D721Med (cell line): ENCODE measurements around the gene PIGO.

Source experiments
- DNase-seq: peaks from one replicate; pipeline ENCODE4 v3.0.0; 2011; ENCODE audit warnings: low spot score; ENCODE audit not compliant: insufficient read length
- FAIRE-seq: peaks from 2 replicates; lab custom pipeline; 2011; peaks lifted over from hg19 to GRCh38; lab: Jason Lieb, UNC
- CTCF ChIP-seq: IDR thresholded peaks from 2 replicates; pipeline ENCODE4 v1.5.1; 2012; ENCODE audit warnings: mild to moderate bottlenecking, control low read depth; ENCODE audit not compliant: insufficient read depth; ENCODE audit errors: missing control alignments

PIGO gene

GRCh38 chr9:35097573-35097972 lies 1.2 kb upstream of the PIGO start:
- DNase-seq (no peak), FAIRE-seq (no peak)
- TF ChIP-seq CTCF: no peak

- FAIRE-seq (no peak), DNase-seq (no peak)
- TF ChIP-seq CTCF: no peak
Measured at GRCh38 chr9:35091536-35091935, 4.9 kb downstream of the PIGO start.

GRCh38 chr9:35089434-35089833 lies 7.0 kb downstream of the PIGO start:
- no peak for FAIRE-seq
- TF ChIP-seq CTCF: no peak
- no peak for DNase-seq

- FAIRE-seq (no peak), DNase-seq (no peak)
- TF ChIP-seq CTCF: no peak
Measured at GRCh38 chr9:35085078-35085477, 11.3 kb downstream of the PIGO start.

GRCh38 chr9:35079426-35080341 lies 16.7 kb downstream of the PIGO start, which contains the start of gene FANCG:
TSS of gene FANCG (minus strand) at chr9:35079942. CDS start at chr9:35079524, 418 bp downstream.
- no peak for TF ChIP-seq CTCF

GRCh38 chr9:35079041-35079425 lies 17.4 kb downstream of the PIGO start:
- no peak for DNase-seq
- no peak for FAIRE-seq
- no peak for TF ChIP-seq CTCF

More at GRCh38 chr9:35079426-35080341, 16.7 kb downstream of the PIGO start, which contains the start of gene FANCG:
- FAIRE-seq: no peak
- peak; percentile 84 for DNase-seq

- no peak for TF ChIP-seq CTCF
- no peak for FAIRE-seq
- no peak for DNase-seq
Measured at GRCh38 chr9:35078066-35078465, 18.3 kb downstream of the PIGO start.
